HEK293T (cell line): ENCODE results near the gene FUCA2.

ENCODE experiments used
- BHLHE40 ChIP-seq: fragments of 450-650 bp; IDR thresholded peaks from 2 replicates; pipeline ENCODE4 v1.6.1; 2016; ENCODE audit warnings: mild to moderate bottlenecking, moderate library complexity, borderline replicate concordance
- ELF4 ChIP-seq: fragments of 450-650 bp; IDR thresholded peaks from 2 replicates; pipeline ENCODE4 v1.6.1; 2017; ENCODE audit warnings: antibody characterized with exemption
- FOXA1 ChIP-seq: fragments of 450-650 bp; IDR thresholded peaks from 2 replicates; pipeline ENCODE4 v1.6.1; 2016; ENCODE audit warnings: mild to moderate bottlenecking
- FOXM1 ChIP-seq: fragments of 450-650 bp; IDR thresholded peaks from 2 replicates; pipeline ENCODE4 v1.6.1; 2017; ENCODE audit warnings: mild to moderate bottlenecking, borderline replicate concordance
- L3MBTL2 ChIP-seq: fragments of 450-650 bp; conservative IDR thresholded peaks from 2 replicates; pipeline ENCODE4 v1.6.1; 2016; ENCODE audit warnings: mild to moderate bottlenecking
- LEF1 ChIP-seq: fragments of 450-650 bp; IDR thresholded peaks from 2 replicates; pipeline ENCODE4 v1.6.1; 2017; ENCODE audit warnings: mild to moderate bottlenecking, borderline replicate concordance
- SP1 ChIP-seq: fragments of 450-650 bp; IDR thresholded peaks from 2 replicates; pipeline ENCODE4 v1.6.1; 2017
- SUZ12 ChIP-seq: fragments of 450-650 bp; IDR thresholded peaks from 2 replicates; pipeline ENCODE4 v1.6.1; 2016; ENCODE audit warnings: mild to moderate bottlenecking
- ZNF384 ChIP-seq: fragments of 450-650 bp; IDR thresholded peaks from 2 replicates; pipeline ENCODE4 v1.6.1; 2016

DNA sequence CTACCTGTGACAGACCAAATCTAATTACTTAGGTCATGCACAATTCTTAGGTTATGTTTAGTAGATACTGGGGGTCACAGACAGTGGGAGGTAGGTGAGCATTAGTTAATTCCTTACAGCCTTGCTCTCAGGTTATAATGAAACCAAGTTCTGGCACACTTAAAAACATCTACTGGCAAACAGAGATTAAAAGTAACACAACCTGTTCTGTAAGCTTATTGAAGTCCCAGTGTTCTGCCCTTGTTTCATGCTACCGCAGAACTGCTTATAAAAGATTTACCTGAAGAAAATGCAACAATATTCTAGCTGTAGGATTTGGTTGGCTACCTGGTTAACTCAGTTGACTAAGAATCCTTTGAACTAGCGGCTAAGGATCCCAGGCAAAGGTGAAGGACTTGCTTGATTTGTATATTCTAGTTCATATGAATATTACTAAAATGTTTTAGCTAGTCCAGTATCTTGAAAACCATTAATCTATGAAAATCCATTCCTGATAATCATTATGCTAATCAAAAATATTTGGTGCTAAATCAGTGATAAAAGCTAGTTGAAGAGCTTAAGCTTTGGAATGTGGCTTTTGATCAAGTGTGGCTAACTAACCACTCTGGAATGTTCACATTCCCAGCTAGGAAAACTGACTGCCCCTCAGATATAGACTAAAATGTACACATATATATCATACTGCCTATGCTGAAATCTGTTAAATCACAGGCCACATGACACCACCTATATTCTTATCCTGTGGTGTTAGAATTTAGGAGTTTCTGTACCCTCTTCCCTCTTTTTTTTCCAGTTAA is 53.8 kb downstream of the FUCA2 start:
- TF ChIP-seq SP1 (no peak), L3MBTL2 (no peak), BHLHE40 (no peak), FOXA1 (no peak), ELF4 (no peak), FOXM1 (no peak), ZNF384 (no peak), SUZ12 (no peak), LEF1 (no peak)
